ENCODE results near the gene SPPL2B.
A peak's percentile ranks its signal among the peaks of the same experiment; 100 is the strongest.

The SPPL2B gene

DNA sequence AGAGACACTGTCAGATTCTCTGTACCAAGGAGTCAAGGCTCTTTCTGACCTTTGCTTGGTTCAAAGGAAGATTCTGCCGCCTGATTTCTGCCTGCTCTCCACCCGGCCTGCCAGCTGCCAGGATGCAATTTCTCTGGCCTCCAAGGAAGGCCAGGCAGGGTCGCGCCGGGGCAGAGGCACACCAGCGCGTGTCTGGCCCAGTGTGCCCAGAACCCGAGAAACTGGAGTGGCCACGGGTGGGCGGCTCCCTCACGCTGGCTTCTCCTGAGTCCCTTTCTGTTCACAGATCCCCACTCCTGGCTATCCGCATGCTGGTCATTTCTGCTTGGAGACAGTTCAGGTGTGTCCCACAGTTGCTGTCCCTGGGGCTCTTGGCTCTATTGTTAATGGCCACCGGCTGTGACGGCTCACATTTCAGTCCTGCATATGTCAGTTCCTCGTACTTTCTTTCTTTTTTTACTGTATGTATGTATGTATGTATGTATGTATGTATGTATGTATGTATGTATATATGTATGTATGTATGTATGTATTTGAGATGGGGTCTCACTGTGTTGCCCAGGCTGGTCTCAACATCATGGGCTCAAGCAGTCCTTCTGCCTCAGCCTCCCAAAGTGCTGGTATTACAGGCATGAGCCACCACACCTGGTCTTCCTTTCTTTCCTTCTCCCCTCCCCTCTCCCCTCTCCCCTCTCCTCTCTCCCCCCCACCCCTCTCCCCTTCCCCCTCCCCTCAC is 48.5 kb downstream of the SPPL2B start:
- Histone ChIP-seq H3K4me1 (ENCODE audit: control insufficient read depth, insufficient read depth, low read length, poor library complexity, severe bottlenecking) (peaks cover 4% of the 10 kb centered on the region), H3K4me3 (ENCODE audit: extremely low read depth, insufficient read depth, low read length, poor library complexity, severe bottlenecking) (no peak overlapping the region), H3K36me3 (ENCODE audit: control insufficient read depth, insufficient read depth, low read length) (no peaks in the 10 kb centered on the region), H3K9me3 (ENCODE audit: control insufficient read depth, low read length) (peaks cover 11% of the 10 kb centered on the region), H3K27ac (ENCODE audit: low read depth, low read length, severe bottlenecking) (no peak overlapping the region)
- WGBS, 2 experiments (ENCODE audit: insufficient coverage in 2 of 2) = 85 to 89% methylated on average over 10 to 11 of the region's 15 CpGs

DNA sequence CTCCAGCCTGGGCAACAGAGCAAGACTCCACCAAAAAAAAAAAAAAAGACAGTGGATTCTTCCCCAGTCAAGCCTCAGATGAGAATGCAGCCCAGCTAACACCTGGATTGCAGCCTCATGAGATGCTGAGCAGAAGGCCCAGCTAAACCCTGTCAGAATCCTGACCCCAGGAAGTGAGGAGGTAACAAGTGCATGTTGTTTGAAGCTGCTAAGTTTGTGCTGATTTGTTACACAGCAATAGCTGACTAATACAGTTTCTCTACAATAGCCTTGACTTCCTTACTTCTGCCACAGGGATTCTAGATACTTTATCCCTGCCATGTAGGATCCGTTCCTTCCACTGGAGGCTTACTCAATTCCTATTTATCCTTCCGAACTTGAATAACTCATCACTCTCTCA is 52.1 kb downstream of the SPPL2B start:
- Histone ChIP-seq H3K36me3 (ENCODE audit: control insufficient read depth, insufficient read depth, low read length) (no peaks in the 10 kb centered on the region), H3K27ac (ENCODE audit: low read depth, low read length, severe bottlenecking) (peak overlapping the region; percentile 24), H3K4me1 (ENCODE audit: control insufficient read depth, insufficient read depth, low read length, poor library complexity, severe bottlenecking) (peaks cover 3% of the 10 kb centered on the region), H3K4me3 (ENCODE audit: extremely low read depth, insufficient read depth, low read length, poor library complexity, severe bottlenecking) (no peak overlapping the region), H3K9me3 (ENCODE audit: control insufficient read depth, low read length) (peaks cover 11% of the 10 kb centered on the region)
- WGBS, 2 experiments (ENCODE audit: insufficient coverage in 2 of 2) = 86 to 90% methylated on average over 2 of the region's 2 CpGs

DNA sequence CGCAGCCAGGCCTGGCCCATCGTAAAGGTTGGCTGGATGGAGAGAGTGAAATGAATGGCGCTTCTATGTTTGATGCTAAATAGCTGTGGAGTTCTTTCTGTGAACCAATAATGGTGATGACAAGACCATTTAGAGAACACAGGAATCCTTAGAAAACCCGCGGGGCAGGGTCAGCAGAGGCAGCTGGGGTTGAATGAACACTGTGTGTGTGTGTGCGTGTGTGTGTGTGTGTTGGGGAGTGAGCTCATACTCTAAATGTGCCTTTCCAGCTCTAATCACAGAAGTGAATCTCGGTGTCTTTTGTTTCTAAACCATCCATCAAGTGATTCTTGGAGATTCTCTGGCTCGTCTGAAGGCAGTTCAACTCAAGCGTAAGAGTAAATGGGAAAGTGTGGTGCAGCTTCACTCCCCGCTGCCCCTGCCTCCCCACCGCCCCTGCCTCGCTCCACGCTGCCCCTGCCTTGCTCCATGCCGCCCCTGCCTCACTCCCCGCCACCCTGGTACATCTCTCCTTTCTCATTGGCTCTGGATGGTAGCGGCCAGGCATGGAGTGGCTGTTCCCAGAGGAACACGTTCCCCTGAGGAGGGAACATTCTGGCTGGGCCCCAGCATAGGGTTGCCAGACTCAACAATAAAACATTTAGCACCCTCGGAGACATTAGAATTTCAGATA is 52.8 kb downstream of the SPPL2B start:
- H3K27ac ChIP-seq (ENCODE audit: low read depth, low read length, severe bottlenecking) = peak overlapping the region; percentile 57
- peaks cover 3% of the 10 kb centered on the region for H3K4me1 ChIP-seq (ENCODE audit: control insufficient read depth, insufficient read depth, low read length, poor library complexity, severe bottlenecking)
- peaks cover 11% of the 10 kb centered on the region for H3K9me3 ChIP-seq (ENCODE audit: control insufficient read depth, low read length)
- no peaks in the 10 kb centered on the region for H3K36me3 ChIP-seq (ENCODE audit: control insufficient read depth, insufficient read depth, low read length)
- 67 to 80% methylated on average over 12 to 14 of the region's 18 CpGs for WGBS, 2 experiments (ENCODE audit: insufficient coverage in 2 of 2)
- no peak overlapping the region for H3K4me3 ChIP-seq (ENCODE audit: extremely low read depth, insufficient read depth, low read length, poor library complexity, severe bottlenecking)

DNA sequence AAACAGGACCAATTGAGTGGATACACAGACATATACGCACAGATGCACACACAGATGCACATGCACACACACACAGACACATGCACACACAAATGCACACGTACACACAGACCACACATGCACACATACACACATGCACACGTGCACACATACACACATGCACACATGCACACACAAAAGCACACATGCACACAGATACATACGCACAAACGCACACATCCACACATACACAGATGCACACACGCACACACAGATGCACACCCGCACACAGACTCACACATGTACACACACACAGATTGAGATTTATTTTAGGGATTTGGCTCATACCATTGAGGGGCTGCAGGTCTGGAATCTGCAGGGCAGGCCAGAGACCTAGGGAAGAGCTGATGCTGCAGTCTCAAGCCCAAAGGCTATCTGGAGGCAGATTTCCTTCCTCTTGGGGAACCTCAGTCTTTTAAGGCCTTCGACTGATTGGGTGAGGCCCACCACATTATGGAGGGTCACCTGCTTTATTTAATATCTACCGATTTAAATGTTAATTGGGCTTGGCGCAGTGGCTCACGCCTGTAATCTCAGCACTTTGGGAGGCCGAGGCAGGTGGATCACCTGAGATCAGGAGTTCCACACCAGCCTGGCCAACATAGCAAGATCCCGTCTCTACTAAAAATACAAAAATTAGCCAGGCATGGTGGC is 54.2 kb downstream of the SPPL2B start:
- no peak overlapping the region for H3K27ac ChIP-seq (ENCODE audit: low read depth, low read length, severe bottlenecking)

DNA sequence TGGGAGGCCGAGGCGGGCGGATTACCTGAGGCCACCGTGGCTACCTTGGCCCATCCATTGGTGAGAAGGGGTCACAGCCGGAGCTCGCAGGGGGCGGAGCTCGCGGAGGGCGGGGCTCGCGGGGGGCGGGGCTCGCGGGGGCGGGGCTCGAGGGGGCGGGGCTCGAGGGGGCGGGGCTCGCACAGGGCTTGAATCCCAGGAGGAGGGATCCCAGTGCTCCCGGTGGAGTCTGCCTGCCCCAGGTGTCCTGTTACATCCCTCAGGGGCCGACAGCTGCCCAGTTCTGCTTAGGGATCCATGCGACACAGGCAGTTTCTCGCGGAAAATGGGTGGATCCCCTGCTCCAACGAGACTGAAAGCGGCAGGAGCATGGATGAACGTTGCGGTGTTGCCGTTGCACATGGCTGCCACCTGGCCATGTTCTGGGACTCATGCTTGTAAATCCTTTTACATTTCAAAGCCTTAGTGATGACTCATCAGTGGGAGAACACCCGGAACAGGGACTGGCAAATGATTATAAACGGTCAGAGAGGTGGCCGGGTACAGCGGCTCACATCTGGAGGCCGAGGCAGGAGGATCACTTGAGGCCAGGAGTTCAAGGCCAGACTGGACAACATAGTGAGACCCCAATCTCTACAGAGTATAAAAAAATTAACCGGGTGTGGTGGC is 56.7 kb downstream of the SPPL2B start:
- no peak overlapping the region for H3K4me3 ChIP-seq (ENCODE audit: extremely low read depth, insufficient read depth, low read length, poor library complexity, severe bottlenecking)
- 20 to 34% methylated on average over 16 to 24 of the region's 37 CpGs for WGBS, 2 experiments (ENCODE audit: insufficient coverage in 2 of 2)
- H3K9me3 ChIP-seq (ENCODE audit: control insufficient read depth, low read length) = peaks cover 4% of the 10 kb centered on the region
- H3K27ac ChIP-seq (ENCODE audit: low read depth, low read length, severe bottlenecking) = no peak overlapping the region
- no peaks in the 10 kb centered on the region for H3K36me3 ChIP-seq (ENCODE audit: control insufficient read depth, insufficient read depth, low read length)
- H3K4me1 ChIP-seq (ENCODE audit: control insufficient read depth, insufficient read depth, low read length, poor library complexity, severe bottlenecking) = peaks cover 3% of the 10 kb centered on the region

More for the DNA sequence above, 54.2 kb downstream of the SPPL2B start:
- Histone ChIP-seq H3K9me3 (ENCODE audit: control insufficient read depth, low read length) (peaks cover 10% of the 10 kb centered on the region), H3K36me3 (ENCODE audit: control insufficient read depth, insufficient read depth, low read length) (no peaks in the 10 kb centered on the region), H3K4me3 (ENCODE audit: extremely low read depth, insufficient read depth, low read length, poor library complexity, severe bottlenecking) (no peak overlapping the region), H3K4me1 (ENCODE audit: control insufficient read depth, insufficient read depth, low read length, poor library complexity, severe bottlenecking) (peaks cover 3% of the 10 kb centered on the region)
- 88 to 96% methylated on average over 10 to 12 of the region's 13 CpGs for WGBS, 2 experiments (ENCODE audit: insufficient coverage in 2 of 2)

DNA sequence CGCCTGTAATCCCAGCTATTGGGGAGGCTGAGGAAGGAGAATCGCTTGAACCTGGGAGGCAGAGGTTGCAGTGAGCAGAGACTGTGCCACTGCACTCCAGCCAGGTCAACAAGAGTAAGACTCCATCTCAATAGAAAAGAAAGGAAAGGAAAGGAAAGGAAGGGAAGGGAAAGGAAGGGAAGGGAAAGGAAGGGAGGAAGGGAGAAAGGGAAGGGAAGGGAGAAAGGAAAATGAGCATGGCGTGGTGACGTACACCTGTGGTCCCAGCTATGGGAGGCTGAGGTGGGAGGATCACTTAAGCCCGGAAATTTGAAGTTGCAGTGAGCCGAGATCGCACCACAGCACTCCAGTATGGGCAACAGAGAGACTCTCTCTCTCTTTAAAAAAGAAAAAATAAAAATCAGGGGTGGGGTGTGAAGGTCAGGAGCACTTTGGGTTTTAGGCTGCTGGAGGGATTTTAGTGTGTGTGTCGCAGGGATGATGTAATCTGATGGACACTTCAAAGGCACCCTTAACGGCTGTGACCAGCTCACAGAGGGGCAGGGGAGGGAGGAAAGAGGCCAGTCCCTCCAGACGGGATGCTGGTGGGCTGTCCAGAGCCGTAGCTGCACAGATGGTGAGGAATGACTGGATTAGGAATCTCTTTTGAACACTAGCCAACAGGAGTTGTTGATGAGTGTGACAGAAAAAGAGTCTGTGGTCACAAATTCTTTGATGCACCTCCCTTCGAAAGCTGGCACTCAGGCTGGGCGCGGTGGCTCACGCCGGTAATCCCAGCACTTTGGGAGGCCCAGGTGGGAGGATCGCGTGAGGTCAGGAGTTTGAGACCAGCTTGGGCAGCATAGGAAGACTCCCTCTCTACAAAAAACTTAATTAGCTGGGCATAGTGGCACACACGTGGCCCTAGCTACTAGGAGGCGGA is 59.1 kb downstream of the SPPL2B start:
- Histone ChIP-seq H3K36me3 (ENCODE audit: control insufficient read depth, insufficient read depth, low read length) (no peaks in the 10 kb centered on the region), H3K4me1 (ENCODE audit: control insufficient read depth, insufficient read depth, low read length, poor library complexity, severe bottlenecking) (peaks cover 3% of the 10 kb centered on the region), H3K27ac (ENCODE audit: low read depth, low read length, severe bottlenecking) (no peak overlapping the region), H3K4me3 (ENCODE audit: extremely low read depth, insufficient read depth, low read length, poor library complexity, severe bottlenecking) (no peak overlapping the region), H3K9me3 (ENCODE audit: control insufficient read depth, low read length) (no peaks in the 10 kb centered on the region)
- WGBS, 2 experiments (ENCODE audit: insufficient coverage in 2 of 2) = 80 to 86% methylated on average over 13 to 14 of the region's 20 CpGs

DNA sequence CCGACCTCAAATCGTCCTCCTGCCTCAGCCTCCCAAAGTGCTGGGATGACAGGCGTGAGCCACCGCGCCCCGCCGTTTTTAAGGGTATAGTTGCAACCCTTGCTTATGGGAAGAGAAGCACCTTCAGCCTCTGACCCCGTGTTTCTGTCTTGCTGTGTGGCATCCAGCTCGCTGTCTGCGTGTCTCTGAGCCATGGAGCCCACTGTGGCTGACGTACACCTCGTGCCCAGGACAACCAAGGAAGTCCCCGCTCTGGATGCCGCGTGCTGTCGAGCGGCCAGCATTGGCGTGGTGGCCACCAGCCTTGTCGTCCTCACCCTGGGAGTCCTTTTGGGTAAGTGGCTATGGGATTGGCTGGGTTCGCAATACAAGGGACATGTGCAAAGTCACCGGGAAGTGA is 61.1 kb downstream of the SPPL2B start:
- Histone ChIP-seq H3K27ac (ENCODE audit: low read depth, low read length, severe bottlenecking) (no peak overlapping the region), H3K9me3 (ENCODE audit: control insufficient read depth, low read length) (no peaks in the 10 kb centered on the region), H3K36me3 (ENCODE audit: control insufficient read depth, insufficient read depth, low read length) (no peaks in the 10 kb centered on the region), H3K4me3 (ENCODE audit: extremely low read depth, insufficient read depth, low read length, poor library complexity, severe bottlenecking) (no peak overlapping the region), H3K4me1 (ENCODE audit: control insufficient read depth, insufficient read depth, low read length, poor library complexity, severe bottlenecking) (peaks cover 3% of the 10 kb centered on the region)
- 76 to 84% methylated on average over 20 to 21 of the region's 21 CpGs for WGBS, 2 experiments (ENCODE audit: insufficient coverage in 2 of 2)

DNA sequence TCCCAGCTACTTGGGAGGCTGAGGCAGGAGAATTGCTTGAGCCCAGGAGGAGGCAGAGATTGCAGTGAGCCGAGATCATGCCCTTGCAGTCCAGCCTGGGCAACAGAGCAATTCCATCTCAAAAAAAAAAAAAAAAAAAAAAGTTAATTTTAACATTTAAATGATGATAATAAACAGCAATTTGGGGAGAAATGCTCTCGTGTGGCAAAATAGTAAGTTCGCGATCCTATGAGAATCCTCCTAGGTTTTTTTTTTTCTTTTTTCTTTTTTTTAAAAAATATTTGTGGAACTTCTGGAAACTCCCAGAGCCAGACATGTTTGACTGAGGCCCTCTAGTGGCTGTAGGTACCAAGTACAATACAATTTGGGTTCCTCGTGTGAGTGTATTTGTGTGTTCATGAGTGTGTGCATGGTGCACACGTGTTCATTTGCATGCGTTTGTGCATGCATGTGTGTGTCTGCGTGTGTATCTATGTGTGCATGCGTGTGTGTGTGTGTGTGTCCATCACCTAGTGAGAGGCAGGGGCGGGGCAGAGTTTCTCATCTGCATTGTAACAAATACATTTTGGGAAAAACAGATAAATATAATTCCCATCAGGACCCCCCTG is 62.7 kb downstream of the SPPL2B start:
- H3K36me3 ChIP-seq (ENCODE audit: control insufficient read depth, insufficient read depth, low read length) = no peaks in the 10 kb centered on the region
- no peaks in the 10 kb centered on the region for H3K4me1 ChIP-seq (ENCODE audit: control insufficient read depth, insufficient read depth, low read length, poor library complexity, severe bottlenecking)
- no peaks in the 10 kb centered on the region for H3K9me3 ChIP-seq (ENCODE audit: control insufficient read depth, low read length)
- 0 to 25% methylated on average over 4 of the region's 10 CpGs for WGBS, 2 experiments (ENCODE audit: insufficient coverage in 2 of 2)
- no peak overlapping the region for H3K27ac ChIP-seq (ENCODE audit: low read depth, low read length, severe bottlenecking)
- no peak overlapping the region for H3K4me3 ChIP-seq (ENCODE audit: extremely low read depth, insufficient read depth, low read length, poor library complexity, severe bottlenecking)

DNA sequence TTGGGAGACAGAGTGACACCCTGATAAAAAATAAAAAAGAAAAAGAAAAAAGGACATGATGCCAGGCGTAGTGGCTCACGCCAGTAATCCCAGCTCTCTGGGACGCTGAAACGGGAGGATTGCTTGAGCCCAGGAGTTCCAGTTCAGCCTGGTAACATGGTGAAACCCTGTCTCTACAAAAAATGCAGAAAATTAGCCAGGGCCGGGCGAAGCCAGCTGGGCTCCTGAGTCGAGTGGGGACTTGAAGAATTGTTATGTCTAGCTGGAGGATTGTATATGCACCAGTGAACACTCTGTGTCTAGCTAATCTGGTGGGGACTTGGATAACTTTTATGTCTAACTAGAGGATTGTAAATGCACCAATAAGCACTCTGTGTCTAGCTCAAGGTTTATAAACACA is 63.9 kb downstream of the SPPL2B start:
- Histone ChIP-seq H3K9me3 (ENCODE audit: control insufficient read depth, low read length) (no peaks in the 10 kb centered on the region), H3K36me3 (ENCODE audit: control insufficient read depth, insufficient read depth, low read length) (no peaks in the 10 kb centered on the region), H3K4me3 (ENCODE audit: extremely low read depth, insufficient read depth, low read length, poor library complexity, severe bottlenecking) (no peak overlapping the region), H3K4me1 (ENCODE audit: control insufficient read depth, insufficient read depth, low read length, poor library complexity, severe bottlenecking) (no peaks in the 10 kb centered on the region), H3K27ac (ENCODE audit: low read depth, low read length, severe bottlenecking) (no peak overlapping the region)
- WGBS, 2 experiments (ENCODE audit: insufficient coverage in 2 of 2) = 71 to 82% methylated on average over 7 of the region's 7 CpGs
